T-helper 9 cell (primary cell): ENCODE measurements around the gene PDE6A.

ENCODE experiments used
- DNase-seq: peaks from one replicate; pipeline ENCODE4 v3.0.0-alpha.2; 2020

Gene PDE6A

DNA sequence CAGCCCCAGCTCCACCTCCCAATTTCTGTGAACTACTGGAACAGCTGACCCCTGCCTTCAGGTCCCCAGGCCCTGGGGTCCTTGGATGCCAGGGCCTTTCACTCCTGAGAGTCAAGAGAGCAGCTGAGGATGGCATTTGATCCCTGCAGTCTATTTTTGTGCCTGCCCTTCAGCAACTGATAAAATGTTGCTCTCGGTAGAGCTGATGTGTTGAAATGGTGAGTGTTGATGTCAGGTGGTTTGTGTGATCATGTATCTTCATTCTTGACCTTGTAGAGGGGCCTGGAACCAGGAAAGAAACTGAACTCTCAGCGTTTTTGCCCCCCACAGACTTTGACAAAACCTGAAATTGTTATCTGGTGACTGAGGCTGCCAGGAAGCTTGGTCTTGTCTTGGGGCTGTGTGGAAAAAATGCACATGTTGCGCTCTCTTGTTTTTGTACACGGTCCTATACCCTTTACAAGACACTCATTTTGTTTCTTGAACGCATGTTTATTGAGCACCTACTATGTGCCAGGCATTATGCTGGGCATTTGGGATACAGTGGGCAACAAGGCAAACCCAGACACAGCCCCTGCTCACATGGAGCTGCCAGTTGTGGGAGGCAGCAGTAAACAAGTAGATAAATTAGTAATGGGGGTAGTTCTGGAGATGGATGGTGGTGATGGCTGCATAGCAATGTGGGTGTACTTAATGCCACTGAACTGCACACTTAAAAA, 136.2 kb downstream of the PDE6A start:
- no peak for DNase-seq
